ENCODE data around the gene ARHGAP9.
"Not testable (repeated sequence)": the region's sequence is repeated elsewhere in the genome, so short reads cannot be mapped to it uniquely, and the experiment has no call there.

The ARHGAP9 gene

DNA sequence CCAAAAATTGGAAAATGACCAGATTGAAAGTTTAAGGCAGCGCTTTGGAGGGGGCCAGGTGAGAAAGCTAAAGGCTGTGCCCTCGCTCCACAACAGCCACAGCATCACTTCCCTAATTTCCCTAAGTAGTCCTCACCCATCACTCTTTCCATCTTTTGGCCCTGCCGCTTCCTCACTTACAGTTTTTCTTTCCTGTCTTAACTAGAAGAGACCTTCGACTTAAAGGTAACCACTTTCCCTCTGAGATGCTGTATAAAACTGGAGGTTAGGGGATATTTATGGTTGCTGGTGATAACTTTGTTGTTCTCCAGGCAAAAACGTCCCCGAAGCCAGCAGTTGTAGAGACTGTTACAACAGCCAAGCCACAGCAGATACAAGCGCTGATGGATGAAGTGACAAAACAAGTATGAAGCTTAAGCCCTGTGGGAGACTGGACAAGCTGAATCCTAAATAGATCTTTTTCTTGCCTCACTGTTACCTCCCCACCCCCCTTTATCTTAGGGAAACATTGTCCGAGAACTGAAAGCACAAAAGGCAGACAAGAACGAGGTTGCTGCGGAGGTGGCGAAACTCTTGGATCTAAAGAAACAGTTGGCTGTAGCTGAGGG lies 36.4 kb upstream of the ARHGAP9 start:
- Histone ChIP-seq H3K9me3 (ENCODE audit: control insufficient read depth, insufficient read depth, low read depth, low read length) (no peaks in the 10 kb centered on the region), H3K27ac (ENCODE audit: low read depth, low read length) (no peak overlapping the region), H3K9ac (ENCODE audit: low read length) (no peak overlapping the region)

DNA sequence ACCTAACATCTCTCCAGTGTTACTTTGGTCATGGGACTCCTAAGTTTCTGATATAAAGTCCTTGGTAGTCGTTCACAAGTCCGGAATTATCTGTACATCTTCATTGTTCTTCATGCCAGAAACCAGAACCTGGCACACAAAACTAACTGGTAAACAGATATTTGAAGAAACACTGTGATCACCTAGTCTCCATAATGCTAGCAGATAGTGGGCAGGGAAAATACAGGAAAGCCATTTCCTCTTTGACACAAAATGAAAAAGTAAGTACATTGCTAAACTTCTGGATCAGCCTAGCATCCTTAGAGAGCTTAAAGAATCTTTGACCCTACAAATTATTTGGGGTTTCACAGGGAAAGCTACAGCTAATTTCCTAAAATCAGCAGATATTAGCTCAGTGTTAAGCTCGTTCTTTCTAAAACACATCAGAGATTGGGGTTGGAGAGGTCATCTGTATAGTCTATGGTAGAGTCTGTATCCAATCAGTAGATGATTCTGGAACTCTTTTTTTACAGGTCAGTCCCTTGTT lies 35.8 kb upstream of the ARHGAP9 start:
- Histone ChIP-seq H3K36me3 (ENCODE audit: control insufficient read depth, insufficient read depth, low read length) (peaks cover 90% of the 10 kb centered on the region), H3K27ac (ENCODE audit: low read depth, low read length) (no peak overlapping the region), H3K4me1 (ENCODE audit: control insufficient read depth, insufficient read depth, low read length) (peaks cover 13% of the 10 kb centered on the region; the same call in 1 of the 2 replicates)

More for the DNA sequence above, 36.4 kb upstream of the ARHGAP9 start:
- peaks cover 13% of the 10 kb centered on the region; the same call in 1 of the 2 replicates for H3K4me1 ChIP-seq (ENCODE audit: control insufficient read depth, insufficient read depth, low read length)
- H3K36me3 ChIP-seq (ENCODE audit: control insufficient read depth, insufficient read depth, low read length): peaks cover 84% of the 10 kb centered on the region
- H3K4me3 ChIP-seq (ENCODE audit: low read depth, low read length): no peak overlapping the region
- no peaks in the 10 kb centered on the region for H3K27me3 ChIP-seq (ENCODE audit: control insufficient read depth, insufficient read depth, low read length)

DNA sequence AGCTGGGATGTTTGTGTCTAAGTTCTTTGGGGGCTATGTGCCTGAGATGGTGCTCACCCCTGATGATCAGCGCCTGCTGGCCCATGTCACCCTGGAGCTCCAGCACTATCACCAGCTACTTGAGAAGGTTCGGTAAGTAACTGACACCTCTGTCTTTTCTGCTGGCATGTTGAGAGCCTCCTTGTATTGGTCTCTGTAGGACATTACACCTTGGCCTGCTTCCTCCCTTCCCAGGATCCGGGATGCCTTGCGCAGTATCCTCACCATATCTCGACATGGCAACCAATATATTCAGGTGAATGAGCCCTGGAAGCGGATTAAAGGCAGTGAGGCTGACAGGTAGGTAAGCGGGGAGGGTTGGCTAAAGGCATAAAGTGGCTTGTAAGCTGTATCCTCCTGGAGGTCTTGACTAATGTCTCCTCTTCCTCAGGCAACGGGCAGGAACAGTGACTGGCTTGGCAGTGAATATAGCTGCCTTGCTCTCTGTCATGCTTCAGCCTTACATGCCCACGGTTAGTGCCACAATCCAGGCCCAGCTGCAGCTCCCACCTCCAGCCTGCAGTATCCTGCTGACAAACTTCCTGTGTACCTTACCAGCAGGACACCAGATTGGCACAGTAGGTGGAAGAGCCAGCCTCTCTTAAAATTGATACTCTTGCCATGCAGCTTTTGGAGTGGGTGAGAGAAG lies 35.2 kb upstream of the ARHGAP9 start:
- Histone ChIP-seq H3K27me3 (ENCODE audit: control insufficient read depth, insufficient read depth, low read length) (no peaks in the 10 kb centered on the region), H3K9me3 (ENCODE audit: control insufficient read depth, insufficient read depth, low read depth, low read length) (no peaks in the 10 kb centered on the region), H3K36me3 (ENCODE audit: control insufficient read depth, insufficient read depth, low read length) (peaks cover 95% of the 10 kb centered on the region), H3K4me1 (ENCODE audit: control insufficient read depth, insufficient read depth, low read length) (peaks cover 13% of the 10 kb centered on the region; the same call in 1 of the 2 replicates), H3K9ac (ENCODE audit: low read length) (no peak overlapping the region), H3K27ac (ENCODE audit: low read depth, low read length) (no peak overlapping the region), H3K4me3 (ENCODE audit: low read depth, low read length) (no peak overlapping the region)

More for the DNA sequence above, 35.8 kb upstream of the ARHGAP9 start:
- Histone ChIP-seq H3K9me3 (ENCODE audit: control insufficient read depth, insufficient read depth, low read depth, low read length) (no peaks in the 10 kb centered on the region), H3K4me3 (ENCODE audit: low read depth, low read length) (no peak overlapping the region), H3K27me3 (ENCODE audit: control insufficient read depth, insufficient read depth, low read length) (no peaks in the 10 kb centered on the region), H3K9ac (ENCODE audit: low read length) (no peak overlapping the region)

DNA sequence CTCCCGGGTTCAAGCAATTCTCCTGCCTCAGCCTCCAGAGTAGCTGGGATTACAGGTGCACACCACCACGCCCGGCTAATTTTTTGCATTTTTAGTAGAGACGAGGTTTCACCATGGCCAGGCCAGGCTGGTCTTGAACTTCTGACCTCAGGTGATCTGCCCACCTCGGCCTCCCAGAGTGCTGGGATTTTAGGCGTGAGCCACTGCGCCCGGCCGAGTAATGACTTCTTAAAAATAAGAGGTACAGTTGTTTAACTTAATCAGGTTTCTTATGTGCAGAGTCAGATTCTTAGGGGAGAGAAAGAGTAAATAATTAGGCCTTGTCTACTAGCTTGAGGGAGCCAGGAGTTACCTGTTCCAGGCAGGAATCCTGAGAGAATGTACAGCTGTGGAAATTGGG lies 34.6 kb upstream of the ARHGAP9 start:
- not testable (repeated sequence) for H3K4me3 ChIP-seq (ENCODE audit: low read depth, low read length); H3K27me3 ChIP-seq (ENCODE audit: control insufficient read depth, insufficient read depth, low read length); H3K9ac ChIP-seq (ENCODE audit: low read length); H3K27ac ChIP-seq (ENCODE audit: low read depth, low read length); H3K9me3 ChIP-seq (ENCODE audit: control insufficient read depth, insufficient read depth, low read depth, low read length)
- peaks cover 96% of the 10 kb centered on the region for H3K36me3 ChIP-seq (ENCODE audit: control insufficient read depth, insufficient read depth, low read length)
- H3K4me1 ChIP-seq (ENCODE audit: control insufficient read depth, insufficient read depth, low read length): peaks cover 13% of the 10 kb centered on the region; the same call in 1 of the 2 replicates

DNA sequence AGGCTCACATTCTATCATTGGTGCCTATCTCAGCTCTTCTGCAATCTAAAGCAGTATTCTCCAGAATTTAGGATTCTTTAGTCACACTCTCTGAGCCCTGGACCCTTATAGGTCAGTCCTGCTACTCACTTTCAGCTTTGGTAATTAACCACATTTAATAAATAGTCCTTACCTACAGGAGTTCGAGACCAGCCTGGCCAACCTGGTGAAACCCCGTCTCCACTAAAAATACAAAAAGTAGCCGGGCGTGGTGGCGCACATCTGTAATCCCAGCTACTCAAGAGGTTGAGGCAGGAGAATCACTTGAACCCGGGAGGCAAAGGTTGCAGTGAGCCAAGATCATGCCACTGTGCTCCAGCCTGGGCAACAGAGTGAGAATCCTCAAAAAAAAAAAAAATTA lies 34.0 kb upstream of the ARHGAP9 start:
- not testable (repeated sequence) for H3K9me3 ChIP-seq (ENCODE audit: control insufficient read depth, insufficient read depth, low read depth, low read length); H3K4me3 ChIP-seq (ENCODE audit: low read depth, low read length); H3K4me1 ChIP-seq (ENCODE audit: control insufficient read depth, insufficient read depth, low read length); H3K9ac ChIP-seq (ENCODE audit: low read length); H3K27ac ChIP-seq (ENCODE audit: low read depth, low read length); H3K27me3 ChIP-seq (ENCODE audit: control insufficient read depth, insufficient read depth, low read length)
- H3K36me3 ChIP-seq (ENCODE audit: control insufficient read depth, insufficient read depth, low read length): peaks cover 97% of the 10 kb centered on the region

DNA sequence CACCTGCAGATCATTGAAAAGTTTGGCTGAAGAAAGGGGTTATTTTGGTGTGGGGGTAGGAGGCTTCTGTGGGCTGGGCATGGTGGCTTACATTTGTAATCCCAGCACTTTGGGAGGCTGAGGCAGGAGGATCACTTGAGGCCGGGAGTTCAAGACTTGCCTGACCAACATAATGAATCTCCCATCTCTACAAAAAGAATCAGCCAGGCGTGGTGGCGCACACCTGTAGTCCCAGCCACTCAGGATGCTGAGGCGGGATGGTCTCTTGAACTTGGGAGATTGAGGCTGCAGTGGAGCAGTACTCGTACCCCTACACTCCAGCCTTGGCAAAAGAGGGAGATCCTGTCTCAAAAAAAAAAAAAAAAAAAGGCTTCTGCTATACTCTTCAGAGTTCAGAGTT lies 33.6 kb upstream of the ARHGAP9 start:
- Histone ChIP-seq H3K4me3 (ENCODE audit: low read depth, low read length) (no peak overlapping the region), H3K27me3 (ENCODE audit: control insufficient read depth, insufficient read depth, low read length) (no peaks in the 10 kb centered on the region), H3K4me1 (ENCODE audit: control insufficient read depth, insufficient read depth, low read length) (peaks cover 3% of the 10 kb centered on the region; the same call in 1 of the 2 replicates), H3K27ac (ENCODE audit: low read depth, low read length) (no peak overlapping the region), H3K36me3 (ENCODE audit: control insufficient read depth, insufficient read depth, low read length) (peaks cover 96% of the 10 kb centered on the region), H3K9me3 (ENCODE audit: control insufficient read depth, insufficient read depth, low read depth, low read length) (no peaks in the 10 kb centered on the region), H3K9ac (ENCODE audit: low read length) (no peak overlapping the region)

DNA sequence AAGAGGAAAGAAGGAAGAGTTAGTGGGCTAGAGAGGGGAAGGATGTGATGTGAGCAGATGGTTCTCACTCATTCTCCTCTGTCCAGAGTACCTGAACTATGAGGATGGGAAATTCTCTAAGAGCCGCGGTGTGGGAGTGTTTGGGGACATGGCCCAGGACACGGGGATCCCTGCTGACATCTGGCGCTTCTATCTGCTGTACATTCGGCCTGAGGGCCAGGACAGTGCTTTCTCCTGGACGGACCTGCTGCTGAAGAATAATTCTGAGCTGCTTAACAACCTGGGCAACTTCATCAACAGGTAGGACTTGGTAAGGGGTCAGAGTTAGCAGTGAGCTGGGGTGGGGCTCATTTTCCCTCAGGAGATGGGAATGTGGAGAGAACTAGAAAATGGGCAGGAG lies 33.0 kb upstream of the ARHGAP9 start:
- H3K4me3 ChIP-seq (ENCODE audit: low read depth, low read length): no peak overlapping the region
- no peaks in the 10 kb centered on the region for H3K9me3 ChIP-seq (ENCODE audit: control insufficient read depth, insufficient read depth, low read depth, low read length)
- H3K27ac ChIP-seq (ENCODE audit: low read depth, low read length): no peak overlapping the region
- no peaks in the 10 kb centered on the region for H3K27me3 ChIP-seq (ENCODE audit: control insufficient read depth, insufficient read depth, low read length)
- no peaks in the 10 kb centered on the region for H3K4me1 ChIP-seq (ENCODE audit: control insufficient read depth, insufficient read depth, low read length)
- H3K36me3 ChIP-seq (ENCODE audit: control insufficient read depth, insufficient read depth, low read length): peaks cover 90% of the 10 kb centered on the region
- H3K9ac ChIP-seq (ENCODE audit: low read length): no peak overlapping the region

DNA sequence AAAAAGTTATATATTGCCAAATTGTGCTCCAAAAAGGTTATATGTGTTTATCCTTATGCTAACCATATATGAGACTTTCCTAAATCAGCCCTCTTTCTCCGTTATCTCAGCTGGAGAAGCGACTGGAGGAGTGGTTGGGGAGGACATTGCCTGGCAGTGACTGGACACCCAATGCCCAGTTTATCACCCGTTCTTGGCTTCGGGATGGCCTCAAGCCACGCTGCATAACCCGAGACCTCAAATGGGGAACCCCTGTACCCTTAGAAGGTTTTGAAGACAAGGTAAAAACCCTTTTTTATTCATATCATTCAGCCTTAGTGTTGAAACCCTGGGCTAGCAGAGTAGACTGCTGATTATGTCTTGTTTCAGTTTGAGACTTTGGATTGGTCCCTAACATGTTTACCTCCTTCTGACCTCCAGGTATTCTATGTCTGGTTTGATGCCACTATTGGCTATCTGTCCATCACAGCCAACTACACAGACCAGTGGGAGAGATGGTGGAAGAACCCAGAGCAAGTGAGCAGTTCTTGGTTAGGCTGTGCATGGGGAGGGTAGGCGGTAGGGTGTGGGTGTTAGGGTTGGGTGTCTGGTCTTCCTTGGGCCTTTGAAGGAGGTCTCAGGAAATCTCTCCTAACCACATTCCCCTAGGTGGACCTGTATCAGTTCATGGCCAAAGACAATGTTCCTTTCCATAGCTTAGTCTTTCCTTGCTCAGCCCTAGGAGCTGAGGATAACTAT lies 32.1 kb upstream of the ARHGAP9 start:
- H3K36me3 ChIP-seq (ENCODE audit: control insufficient read depth, insufficient read depth, low read length): peaks cover 81% of the 10 kb centered on the region
- H3K4me3 ChIP-seq (ENCODE audit: low read depth, low read length): no peak overlapping the region
- no peak overlapping the region for H3K9ac ChIP-seq (ENCODE audit: low read length)
- no peaks in the 10 kb centered on the region for H3K4me1 ChIP-seq (ENCODE audit: control insufficient read depth, insufficient read depth, low read length)
- H3K27ac ChIP-seq (ENCODE audit: low read depth, low read length): no peak overlapping the region
- H3K27me3 ChIP-seq (ENCODE audit: control insufficient read depth, insufficient read depth, low read length): no peaks in the 10 kb centered on the region
- H3K9me3 ChIP-seq (ENCODE audit: control insufficient read depth, insufficient read depth, low read depth, low read length): no peaks in the 10 kb centered on the region

DNA sequence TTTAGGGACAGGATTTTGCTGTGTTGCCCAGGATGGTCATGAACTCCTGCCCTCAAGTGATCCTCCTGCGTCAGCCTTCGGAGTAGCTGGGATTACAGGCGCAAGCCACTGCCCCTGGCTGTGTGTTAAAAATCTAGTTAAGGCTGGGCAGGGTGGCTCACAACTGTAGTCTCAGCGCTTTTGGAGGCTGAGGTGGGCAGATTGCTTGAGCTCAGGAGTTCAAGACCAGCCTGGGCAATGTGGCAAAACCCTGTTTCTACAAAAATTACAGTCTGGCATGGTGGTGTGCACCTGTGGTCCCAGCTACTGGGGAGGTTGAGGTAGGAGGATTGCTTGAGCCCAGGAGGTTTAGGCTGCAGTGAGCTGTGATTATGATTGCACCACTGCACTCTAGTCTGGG lies 31.5 kb upstream of the ARHGAP9 start:
- Histone ChIP-seq H3K4me3 (ENCODE audit: low read depth, low read length) (no peak overlapping the region), H3K9me3 (ENCODE audit: control insufficient read depth, insufficient read depth, low read depth, low read length) (no peaks in the 10 kb centered on the region), H3K27ac (ENCODE audit: low read depth, low read length) (no peak overlapping the region), H3K36me3 (ENCODE audit: control insufficient read depth, insufficient read depth, low read length) (peaks cover 81% of the 10 kb centered on the region), H3K4me1 (ENCODE audit: control insufficient read depth, insufficient read depth, low read length) (no peaks in the 10 kb centered on the region), H3K9ac (ENCODE audit: low read length) (no peak overlapping the region), H3K27me3 (ENCODE audit: control insufficient read depth, insufficient read depth, low read length) (no peaks in the 10 kb centered on the region)

DNA sequence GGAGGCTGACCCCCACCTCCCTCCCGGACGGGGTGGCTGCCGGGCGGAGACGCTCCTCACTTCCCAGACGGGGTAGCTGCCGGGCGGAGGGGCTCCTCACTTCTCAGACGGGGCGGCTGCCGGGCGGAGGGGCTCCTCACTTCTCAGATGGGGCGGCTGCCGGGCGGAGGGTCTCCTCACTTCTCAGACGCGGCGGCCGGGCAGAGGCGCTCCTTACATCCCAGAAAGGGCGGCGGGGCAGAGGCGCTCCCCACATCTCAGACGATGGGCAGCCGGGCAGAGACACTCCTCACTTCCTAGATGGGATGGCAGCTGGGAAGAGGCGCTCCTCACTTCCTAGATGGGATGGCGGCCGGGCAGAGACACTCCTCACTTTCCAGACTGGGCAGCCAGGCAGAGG lies 28.1 kb upstream of the ARHGAP9 start:
- H3K36me3 ChIP-seq (ENCODE audit: control insufficient read depth, insufficient read depth, low read length): peaks cover 82% of the 10 kb centered on the region

DNA sequence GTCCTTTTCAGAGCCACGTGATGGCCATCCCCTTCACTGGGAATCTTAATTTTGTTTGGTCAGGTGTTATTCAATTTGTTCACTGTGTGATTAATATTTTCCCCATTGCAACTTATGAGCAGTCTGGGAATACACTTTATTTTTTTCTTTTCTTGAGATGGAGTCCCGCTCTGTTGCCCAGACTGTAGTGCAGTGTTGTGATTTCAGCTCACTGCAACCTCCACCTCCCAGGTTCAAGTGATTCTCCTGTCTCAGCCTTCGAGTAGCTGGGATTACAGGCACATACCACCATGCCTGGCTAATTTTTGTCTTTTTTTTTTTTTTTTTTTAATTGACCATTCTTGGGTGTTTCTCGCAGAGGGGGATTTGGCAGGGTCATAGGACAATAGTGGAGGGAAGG lies 26.9 kb upstream of the ARHGAP9 start:
- not testable (repeated sequence) for H3K9me3 ChIP-seq (ENCODE audit: control insufficient read depth, insufficient read depth, low read depth, low read length); H3K4me3 ChIP-seq (ENCODE audit: low read depth, low read length); H3K27me3 ChIP-seq (ENCODE audit: control insufficient read depth, insufficient read depth, low read length); H3K4me1 ChIP-seq (ENCODE audit: control insufficient read depth, insufficient read depth, low read length); H3K27ac ChIP-seq (ENCODE audit: low read depth, low read length); H3K9ac ChIP-seq (ENCODE audit: low read length)
- peaks cover 82% of the 10 kb centered on the region for H3K36me3 ChIP-seq (ENCODE audit: control insufficient read depth, insufficient read depth, low read length)

More for the DNA sequence above, 28.1 kb upstream of the ARHGAP9 start:
- not testable (repeated sequence) for H3K9me3 ChIP-seq (ENCODE audit: control insufficient read depth, insufficient read depth, low read depth, low read length); H3K27ac ChIP-seq (ENCODE audit: low read depth, low read length); H3K9ac ChIP-seq (ENCODE audit: low read length); H3K4me3 ChIP-seq (ENCODE audit: low read depth, low read length); H3K27me3 ChIP-seq (ENCODE audit: control insufficient read depth, insufficient read depth, low read length); H3K4me1 ChIP-seq (ENCODE audit: control insufficient read depth, insufficient read depth, low read length)

Data from HUES6 (cell line).